AG04450 (cell line): Measurements from ENCODE around the gene RAB35. TPM values are rescaled to one million over a fixed set of nuclear protein-coding genes. Genes with fewer than 3 reads are reported as not detected.
A peak's percentile ranks its signal among the peaks of the same experiment; 100 is the strongest.

Experiments
- CTCF ChIA-PET: fragments of 300-600, 350-600 bp; formaldehyde crosslinking; extraction: SDS; loops from one replicate; lab custom pipeline; 2022; ENCODE audit warnings: antibody characterized with exemption, inconsistent platforms; lab: Charles Lee
- POLR2A ChIA-PET: fragments of 350-600 bp; formaldehyde crosslinking; extraction: SDS; loops from one replicate; lab custom pipeline; 2021; ENCODE audit warnings: antibody characterized with exemption, inconsistent platforms; lab: Yijun Ruan, JAX
- DNase-seq: peaks from one replicate; pipeline ENCODE4 v3.0.0-alpha.2; 2011; ENCODE audit warnings: low read depth, low spot score
- H3K27ac ChIP-seq: one replicate; pipeline ENCODE4 v1.5.1; 2012; ENCODE audit warnings: low read depth, low read length, control low read depth
- H3K27me3 ChIP-seq: one replicate; pipeline ENCODE4 v1.6.0; 2012; ENCODE audit warnings: low read length; ENCODE audit not compliant: control insufficient read depth, insufficient read depth
- H3K4me3 ChIP-seq: 2 replicates; pipeline ENCODE4 v1.5.1; 2011; ENCODE audit warnings: mild to moderate bottlenecking, low read depth, low read length, control low read depth
- H3K9me3 ChIP-seq: 2 replicates; pipeline ENCODE4 v1.5.1; 2012; ENCODE audit warnings: low read length; ENCODE audit not compliant: control insufficient read depth, insufficient read depth
- CTCF ChIP-seq: IDR thresholded peaks from 2 replicates; pipeline ENCODE4 v1.5.1; 2011; ENCODE audit warnings: low read depth, low read length, control low read depth, inconsistent platforms
- polyA plus RNA-seq: library from polyadenylated mRNA; depleted of rRNA; stranded (reverse); fragments of >200 nt; gene quantifications from 2 replicates; pipeline ENCODE4 v1.2.3, GENCODE V29; 2011

Gene RAB35
- polyA plus RNA-seq, 1 experiment: 64.9 TPM

DNA sequence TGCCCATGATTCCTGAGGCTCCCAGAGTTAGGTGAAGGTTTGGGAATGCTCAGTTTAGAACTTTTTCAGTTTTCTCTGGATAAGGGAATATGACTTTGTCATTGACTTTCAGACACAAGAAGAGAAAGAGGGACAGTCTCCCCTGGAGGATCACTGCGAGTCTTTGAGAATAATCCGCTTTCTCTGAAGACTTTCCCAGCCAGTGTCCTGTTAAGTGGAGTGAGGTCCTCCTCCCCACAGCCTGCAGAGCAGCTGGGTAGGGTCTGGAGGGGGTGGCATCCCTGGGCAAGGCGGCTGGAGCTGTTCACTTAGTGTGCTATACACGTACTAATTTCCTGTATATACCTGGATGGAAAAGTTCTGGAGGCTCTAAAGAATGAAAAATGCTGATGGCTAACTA lies 8.5 kb upstream of the RAB35 start:
- Histone ChIP-seq H3K27me3 (no peaks in the 10 kb centered on the region), H3K9me3 (no peaks in the 10 kb centered on the region), H3K4me3 (no peak overlapping the region), H3K27ac (no peak overlapping the region)
- CTCF ChIA-PET: no interaction called here
- no peak for DNase-seq
- POLR2A ChIA-PET: interaction anchor here (1.9 kb wide), 1 partner anchor 8 kb away, joined by 6 read pairs; the partner anchor contains the start of gene RAB35
- TF ChIP-seq CTCF: no peak

DNA sequence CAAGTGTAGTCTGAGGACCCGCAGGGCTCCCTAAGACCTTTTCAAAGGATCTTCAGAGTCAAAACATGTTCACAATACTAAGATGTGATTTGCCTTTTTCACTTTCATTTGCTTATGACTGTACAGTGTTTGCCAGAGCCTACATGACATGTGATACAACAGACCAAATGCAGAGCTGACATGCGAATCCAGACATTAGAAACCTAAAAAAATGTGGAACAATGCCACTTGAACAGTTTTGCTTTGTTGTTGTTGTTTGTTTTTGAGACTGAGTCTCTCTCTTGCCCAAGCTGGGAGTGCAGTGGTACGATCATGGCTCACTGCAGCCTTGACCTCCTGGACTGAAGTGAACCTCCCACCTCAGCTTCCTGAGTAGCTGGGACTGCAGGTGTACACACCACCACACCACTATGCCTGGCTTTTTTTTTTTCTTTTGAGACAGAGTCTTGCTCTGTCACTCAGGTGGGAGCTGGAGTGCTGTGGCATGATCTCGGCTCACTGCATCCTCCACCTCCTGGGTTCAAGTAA lies 5.3 kb upstream of the RAB35 start:
- POLR2A ChIA-PET: interaction anchor here (0.9 kb wide), 1 partner anchor 79 kb away, joined by 3 read pairs; no protein-coding TSS in a partner anchor
- H3K9me3 ChIP-seq: no peaks in the 10 kb centered on the region; the same call in 1 of the 2 replicates
- CTCF ChIA-PET: interaction anchor here (0.5 kb wide), 1 partner anchor 80 kb away, joined by 5 read pairs; no protein-coding TSS in a partner anchor
- H3K27me3 ChIP-seq: no peaks in the 10 kb centered on the region
- TF ChIP-seq CTCF: no peak
- no peak for DNase-seq
- H3K27ac ChIP-seq: no peak overlapping the region
- no peak overlapping the region for H3K4me3 ChIP-seq

GRCh38 chr12:120121343-120121742 lies 4.8 kb upstream of the RAB35 start:
- CTCF ChIA-PET: interaction anchor here (2.8 kb wide), 1 partner anchor 80 kb away, joined by 10 read pairs; the partner anchor contains the start of gene RPLP0
- no peak overlapping the region for H3K27ac ChIP-seq
- POLR2A ChIA-PET: no interaction called here

DNA sequence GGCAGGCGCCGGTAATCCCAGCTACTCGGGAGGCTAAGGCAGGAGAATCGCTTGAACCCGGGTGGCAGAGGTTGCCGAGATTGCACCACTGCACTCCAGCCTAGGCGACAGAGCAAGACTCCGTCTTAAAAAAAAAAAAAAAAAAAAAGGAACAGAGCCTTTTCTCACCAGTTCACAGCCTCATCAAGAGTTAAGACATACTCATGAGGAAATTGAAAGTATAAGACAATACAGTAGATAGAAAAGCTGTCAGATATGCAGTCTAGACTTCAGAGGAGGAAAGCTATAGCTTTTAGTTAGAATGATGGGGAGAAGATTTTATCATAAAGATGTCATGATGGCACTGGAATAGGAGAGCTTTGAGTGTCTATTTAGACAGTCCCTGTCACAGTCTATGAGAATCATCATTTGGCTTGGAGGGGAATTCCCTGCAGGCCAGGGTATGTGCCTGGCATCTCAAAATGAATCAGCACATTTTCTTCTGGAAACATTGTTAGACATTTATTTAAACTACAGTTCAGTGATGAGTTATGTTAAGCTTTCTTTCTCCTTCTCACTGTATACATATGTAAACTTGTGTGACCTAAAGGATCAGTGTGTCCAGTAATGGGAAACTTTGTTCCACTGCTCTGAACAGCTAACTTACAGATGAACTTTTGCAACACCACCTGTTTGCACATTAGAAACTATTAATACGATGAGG lies 2.9 kb upstream of the RAB35 start:
- DNase-seq: peak; percentile 82
- CTCF ChIA-PET: interaction anchor here (0.5 to 2.8 kb wide), 3 partner anchors 82 to 116 kb away, joined by 3 to 10 read pairs (median 3); partner anchors contain the start of gene RPLP0
- POLR2A ChIA-PET: interaction anchor here (0.6 to 1.2 kb wide), 8 partner anchors 20 to 172 kb away, joined by 3 to 12 read pairs (median 3); partner anchors contain the start of genes RNU4-2 and RPLP0
- H3K4me3 ChIP-seq: no peak overlapping the region
- H3K27me3 ChIP-seq: no peaks in the 10 kb centered on the region
- no peaks in the 10 kb centered on the region; the same call in 1 of the 2 replicates for H3K9me3 ChIP-seq
- TF ChIP-seq CTCF: no peak
- H3K27ac ChIP-seq: peak overlapping the region; percentile 77

More at GRCh38 chr12:120121343-120121742, 4.8 kb upstream of the RAB35 start:
- Histone ChIP-seq H3K27me3 (no peaks in the 10 kb centered on the region), H3K4me3 (no peak overlapping the region), H3K9me3 (no peaks in the 10 kb centered on the region; the same call in 1 of the 2 replicates)
- TF ChIP-seq CTCF: no peak
- DNase-seq: no peak
